Liver (tissue), 9 donors: Measurements from ENCODE around the gene TNK1. TPM values are rescaled to one million over a fixed set of nuclear protein-coding genes. Genes with fewer than 3 reads are reported as not detected.

Source experiments
- DNase-seq: peaks from one replicate; pipeline ENCODE4 v3.0.0-alpha.2; 2017; ENCODE audit warnings: low spot score
- H3K27ac ChIP-seq, 2 donors: one replicate each; pipeline ENCODE4 v1.7.0; 2013; ENCODE audit warnings: inconsistent platforms in 2 of 2, low read length in 2 of 2, control low read depth in 1 of 2, low read depth in 1 of 2, mild to moderate bottlenecking in 1 of 2
- H3K27me3 ChIP-seq, 4 donors: one replicate each; pipeline versions ENCODE4 v1.6.1 to v1.7.0; 2013; ENCODE audit warnings: low read length in 3 of 4, inconsistent platforms in 1 of 4, mild to moderate bottlenecking in 1 of 4, moderate library complexity in 1 of 4; ENCODE audit not compliant: control insufficient read depth in 4 of 4, insufficient read depth in 4 of 4
- H3K36me3 ChIP-seq, 4 donors: one replicate each; pipeline versions ENCODE4 v1.6.1 to v1.7.0; 2013; ENCODE audit warnings: low read length in 3 of 4, mild to moderate bottlenecking in 3 of 4, low read depth in 1 of 4, moderate library complexity in 1 of 4; ENCODE audit not compliant: control insufficient read depth in 4 of 4, insufficient read depth in 3 of 4
- H3K4me1 ChIP-seq, 4 donors: one replicate each; pipeline versions ENCODE4 v1.6.1 to v1.7.0; 2013; ENCODE audit warnings: low read length in 3 of 4, mild to moderate bottlenecking in 3 of 4, moderate library complexity in 1 of 4; ENCODE audit not compliant: control insufficient read depth in 4 of 4, insufficient read depth in 4 of 4
- H3K4me3 ChIP-seq, 3 donors: one replicate each; pipeline versions ENCODE4 v1.6.1 to v1.7.0; 2013; ENCODE audit warnings: low read length in 3 of 3, control low read depth in 1 of 3, low read depth in 1 of 3, mild to moderate bottlenecking in 1 of 3
- H3K9ac ChIP-seq, 2 donors: one replicate each; pipeline ENCODE4 v1.7.0; 2013; ENCODE audit warnings: low read length in 2 of 2, mild to moderate bottlenecking in 2 of 2, moderate library complexity in 2 of 2, control low read depth in 1 of 2, low read depth in 1 of 2
- H3K9me3 ChIP-seq, 4 donors: one replicate each; pipeline versions ENCODE4 v1.6.1 to v1.7.0; 2013; ENCODE audit warnings: low read length in 3 of 4; ENCODE audit not compliant: control insufficient read depth in 4 of 4
- ATF3 ChIP-seq: IDR thresholded peaks from 2 replicates; pipeline ENCODE4 v1.6.1; 2016; ENCODE audit warnings: antibody characterized with exemption
- CTCF ChIP-seq: fragments of 150-350 bp; IDR thresholded peaks from 2 replicates; pipeline ENCODE4 v1.5.1; 2017; ENCODE audit warnings: improper control_type of control experiment, low read depth, low read length; ENCODE audit not compliant: missing input control
- EGR1 ChIP-seq, 2 donors: IDR thresholded peaks; 2 replicates each; pipeline ENCODE4 v1.6.1; 2016 to 2018; ENCODE audit warnings: antibody characterized with exemption in 2 of 2, low read depth in 2 of 2
- FOXA1 ChIP-seq: IDR thresholded peaks from 2 replicates; pipeline ENCODE4 v1.6.1; 2016; ENCODE audit warnings: antibody characterized with exemption
- FOXA2 ChIP-seq: IDR thresholded peaks from 2 replicates; pipeline ENCODE4 v1.6.1; 2016; ENCODE audit warnings: antibody characterized with exemption
- GABPA ChIP-seq, 2 donors: IDR thresholded peaks in 1 of 2; conservative IDR thresholded peaks in 1 of 2; 2 replicates each; pipeline ENCODE4 v1.6.1; 2016; ENCODE audit warnings: antibody characterized with exemption in 2 of 2, mild to moderate bottlenecking in 1 of 2, moderate library complexity in 1 of 2
- HNF4A ChIP-seq, 2 donors: conservative IDR thresholded peaks; 2 replicates each; pipeline ENCODE4 v1.6.1; 2016; ENCODE audit warnings: antibody characterized with exemption in 2 of 2, mild to moderate bottlenecking in 2 of 2
- HNF4G ChIP-seq: IDR thresholded peaks from 2 replicates; pipeline ENCODE4 v1.6.1; 2016; ENCODE audit warnings: antibody characterized with exemption
- MAX ChIP-seq: IDR thresholded peaks from 2 replicates; pipeline ENCODE4 v1.6.1; 2016; ENCODE audit warnings: antibody characterized with exemption
- NR2F2 ChIP-seq: IDR thresholded peaks from 2 replicates; pipeline ENCODE4 v1.6.1; 2016; ENCODE audit warnings: antibody characterized with exemption
- RAD21 ChIP-seq, 2 donors: IDR thresholded peaks; 2 replicates each; pipeline ENCODE4 v1.6.1; 2016; ENCODE audit warnings: antibody characterized with exemption in 2 of 2, mild to moderate bottlenecking in 2 of 2
- REST ChIP-seq: IDR thresholded peaks from 2 replicates; pipeline ENCODE4 v1.6.1; 2016; ENCODE audit warnings: antibody characterized with exemption, mild to moderate bottlenecking
- SP1 ChIP-seq: IDR thresholded peaks from 2 replicates; pipeline ENCODE4 v1.6.1; 2018; ENCODE audit warnings: antibody characterized with exemption, mild to moderate bottlenecking
- TAF1 ChIP-seq: conservative IDR thresholded peaks from 2 replicates; pipeline ENCODE4 v1.6.1; 2016; ENCODE audit warnings: antibody characterized with exemption, mild to moderate bottlenecking
- WGBS: extraction: QIAGEN DNeasy Blood & Tissue Kit; methylation state at CpG from one replicate; pipeline ENCODE4 v1.1.7; 2013; 5-methylcytosine and 5-hydroxymethylcytosine counted together
- polyA plus RNA-seq, 2 donors: library from polyadenylated mRNA; stranded (reverse) in 1 of 2; unstranded in 1 of 2; fragments of 200-250 nt in 1 of 2; fragments of >200 nt in 1 of 2; fragmentation: Nextera tagmentation in 1 of 2; extraction: Ambion mirVana in 1 of 2; gene quantifications; one replicate each; pipeline versions ENCODE4 v1.2.1 to v1.2.3, GENCODE V29; 2013 to 2015
- total RNA-seq, 2 donors: library from RNA; depleted of rRNA; stranded (reverse); fragments of >200 nt; gene quantifications; one replicate each; pipeline ENCODE4 v1.2.3, GENCODE V29; 2014
- donor health status: healthy.
- donor health status: healthy.
- donor health status: healthy.
- donor health status: healthy.
- donor health status: healthy.

TNK1 gene
- total and polyA plus RNA-seq, 4 donors, result 0.05 to 3.5 (median 2.5) TPM

GRCh38 chr17:7352503-7352889, 28.4 kb upstream of the TNK1 start:
- no peak for DNase-seq
- TF ChIP-seq CTCF (peak; percentile 27), TAF1 (no peak)
- peak overlapping the region; percentile 73 to 80 (median 76) for H3K4me3 ChIP-seq
- WGBS, result 33% methylated on average over 10 of the region's 10 CpGs
- no peaks in the 10 kb centered on the region for H3K36me3 ChIP-seq
- no peaks in the 10 kb centered on the region for H3K9me3 ChIP-seq
- peak overlapping the region; percentile 99 for H3K27ac ChIP-seq
- peaks cover 5 to 32% (median 16%) of the 10 kb centered on the region in 4 donors for H3K4me1 ChIP-seq
- H3K27me3 ChIP-seq, result no peaks in the 10 kb centered on the region
- H3K9ac ChIP-seq, result peak overlapping the region; percentile 5 to 48

GRCh38 chr17:7352910-7353635, 27.8 kb upstream of the TNK1 start:
- Histone ChIP-seq H3K36me3 (no peaks in the 10 kb centered on the region), H3K4me3 (no peak overlapping the region), H3K27ac (no peak overlapping the region), H3K9ac (peak overlapping the region in 1 of 2 donors; percentile 48), H3K9me3 (no peaks in the 10 kb centered on the region), H3K4me1 (peaks cover 5 to 32% (median 16%) of the 10 kb centered on the region in 4 donors), H3K27me3 (no peaks in the 10 kb centered on the region)
- TF ChIP-seq EGR1 (IDR thresholded peaks at IDR 0.05; ENCODE audit: low read depth in 2 of 2), result no peak
- TF ChIP-seq CTCF, result no peak
- TF ChIP-seq GABPA (IDR thresholded peaks at IDR 0.05 in 1 of 2, conservative IDR thresholded peaks at IDR 0.05 in 1 of 2), result no peak
- no peak for TF ChIP-seq FOXA1
- no peak for TF ChIP-seq HNF4G
- TF ChIP-seq FOXA2, result no peak
- TF ChIP-seq ATF3, result no peak
- no peak for TF ChIP-seq HNF4A (conservative IDR thresholded peaks at IDR 0.05)
- TF ChIP-seq NR2F2, result no peak
- TF ChIP-seq MAX, result no peak
- TF ChIP-seq RAD21 (IDR thresholded peaks at IDR 0.05), result no peak
- no peak for TF ChIP-seq REST
- TF ChIP-seq SP1, result no peak
- 95% methylated on average over 37 of the region's 37 CpGs for WGBS
- DNase-seq, result no peak
